SKM-1 (cell line): ENCODE measurements around the gene OSTC.

Source experiments
- DNase-seq: peaks from one replicate; lab custom pipeline; 2025; ENCODE audit not compliant: unreplicated experiment; lab: John Stamatoyannopoulos, UW

OSTC gene

GRCh38 chr4:108714880-108715279 is 64.5 kb downstream of the OSTC start:
- no peak for DNase-seq

- no peak for DNase-seq
These were observed 65.9 kb downstream of the OSTC start for GRCh38 chr4:108716340-108716739.

- DNase-seq, result no peak
These were observed 67.0 kb downstream of the OSTC start for GRCh38 chr4:108717386-108717785.
